GM12878 (cell line): ENCODE data around the gene CEP78. TPM values are rescaled to one million over a fixed set of nuclear protein-coding genes. Genes with fewer than 3 reads are reported as not detected.

ENCODE experiments used
- ATAC-seq: fragments of 200-7000 bp; cut with Tn5 transposase; 3 replicates; pipeline ENCODE4 v1.9.1; 2020; ENCODE audit warnings: mild to moderate bottlenecking, moderate library complexity
- BruUV-seq: library from RNA; stranded (reverse); fragments of 400-500 nt; replicated peaks from 2 replicates; lab custom pipeline; 2021; lab: Mats Ljungman, UMichigan
- CTCF ChIA-PET: fragments of 300-600 bp; sonication (Branson Sonifier 250); formaldehyde crosslinking; extraction: SDS; loops from one replicate; lab custom pipeline; 2021; ENCODE audit warnings: inconsistent platforms; lab: Yijun Ruan, JAX
- POLR2A ChIA-PET: fragments of 350-600 bp; formaldehyde crosslinking; extraction: SDS; loops from one replicate; lab custom pipeline; 2021; ENCODE audit warnings: inconsistent platforms; lab: Charles Lee
- RAD21 ChIA-PET: fragments of 300-600 bp; sonication (Branson Sonifier 250); formaldehyde crosslinking; loops from one replicate; lab custom pipeline; 2023; ENCODE audit warnings: antibody characterized with exemption; ENCODE audit not compliant: unreplicated experiment; lab: Charles Lee
- SMC1A ChIA-PET: fragments of 300-600 bp; sonication (Branson Sonifier 250); formaldehyde crosslinking; loops from one replicate; lab custom pipeline; 2023; ENCODE audit not compliant: unreplicated experiment, uncharacterized antibody; lab: Charles Lee
- DNase-seq: peaks from one replicate; pipeline ENCODE4 v3.0.0-alpha.2; 2011; ENCODE audit warnings: low read depth, low spot score
- FAIRE-seq: peaks from 3 replicates; lab custom pipeline; 2011; peaks lifted over from hg19 to GRCh38; lab: Jason Lieb, UNC
- H2AFZ ChIP-seq: 2 replicates; pipeline ENCODE4 v1.6.0; 2011; ENCODE audit warnings: low read depth, low read length, control low read depth; ENCODE audit not compliant: control insufficient read depth
- H3K27ac ChIP-seq: 2 replicates; pipeline ENCODE4 v1.5.1; 2011; ENCODE audit warnings: control low read depth; ENCODE audit not compliant: control insufficient read depth, insufficient read depth
- H3K27me3 ChIP-seq, 2 experiments: replicated peaks in 1 of 2; 2 replicates each; pipeline versions ENCODE4 v1.6.0 to v1.6.1; 2011; ENCODE audit warnings: low read length in 1 of 2; ENCODE audit not compliant: control insufficient read depth in 2 of 2, insufficient read depth in 2 of 2
- H3K36me3 ChIP-seq, 2 experiments: 2 replicates each; pipeline ENCODE4 v1.5.1; 2011; ENCODE audit warnings: low read length in 1 of 2; ENCODE audit not compliant: control insufficient read depth in 2 of 2, insufficient read depth in 2 of 2
- H3K4me1 ChIP-seq: 2 replicates; pipeline ENCODE4 v1.6.1; 2011; ENCODE audit warnings: mild to moderate bottlenecking, low read length, moderate library complexity, mixed read lengths; ENCODE audit not compliant: control insufficient read depth, insufficient read depth
- H3K4me2 ChIP-seq: 2 replicates; pipeline ENCODE4 v1.6.0; 2011; ENCODE audit warnings: control low read depth; ENCODE audit not compliant: control insufficient read depth, insufficient read depth
- H3K4me3 ChIP-seq: fragments of 200-600 bp; sonication (generic); 2 replicates; pipeline ENCODE4 v1.5.1; 2016
- H3K79me2 ChIP-seq: 2 replicates; pipeline ENCODE4 v1.6.0; 2011; ENCODE audit warnings: low read length; ENCODE audit not compliant: control insufficient read depth, insufficient read depth
- H3K9ac ChIP-seq: 2 replicates; pipeline ENCODE4 v1.8.0; 2011; ENCODE audit warnings: low read length, control low read depth, mixed read lengths; ENCODE audit not compliant: control insufficient read depth, insufficient read depth
- H3K9me3 ChIP-seq: replicated peaks from 3 replicates; pipeline ENCODE4 v1.5.1; 2011; ENCODE audit warnings: mild to moderate bottlenecking, low read length; ENCODE audit not compliant: control insufficient read depth, insufficient read depth
- H4K20me1 ChIP-seq: 2 replicates; pipeline ENCODE4 v1.6.0; 2011; ENCODE audit not compliant: control insufficient read depth, insufficient read depth
- CHD2 ChIP-seq: IDR thresholded peaks from 2 replicates; pipeline ENCODE4 v1.6.1; 2011; ENCODE audit warnings: low read depth, low read length, improper control_type of control experiment, borderline replicate concordance
- ESRRA ChIP-seq: IDR thresholded peaks from 2 replicates; pipeline ENCODE4 v1.6.1; 2012; ENCODE audit warnings: mild to moderate bottlenecking, low read length, improper control_type of control experiment
- JUND ChIP-seq: IDR thresholded peaks from 2 replicates; pipeline ENCODE4 v1.6.1; 2012; ENCODE audit warnings: low read depth, mild to moderate bottlenecking, low read length, improper control_type of control experiment, moderate library complexity
- MYB ChIP-seq: fragments of 150-350 bp; IDR thresholded peaks from 2 replicates; pipeline ENCODE4 v1.6.1; 2014; ENCODE audit warnings: mild to moderate bottlenecking, low read depth, low read length, borderline replicate concordance
- NBN ChIP-seq: fragments of 450-650 bp; IDR thresholded peaks from 2 replicates; pipeline ENCODE4 v1.6.1; 2016
- NFYB ChIP-seq: IDR thresholded peaks from 2 replicates; pipeline ENCODE4 v1.6.1; 2011; ENCODE audit warnings: low read depth, mild to moderate bottlenecking, low read length, improper control_type of control experiment, moderate library complexity; ENCODE audit not compliant: insufficient read depth
- RAD21 ChIP-seq: IDR thresholded peaks from 2 replicates; pipeline ENCODE4 v1.6.1; 2011; ENCODE audit warnings: mild to moderate bottlenecking, low read depth, low read length, moderate library complexity; ENCODE audit not compliant: insufficient read depth
- STAT3 ChIP-seq: IDR thresholded peaks from 2 replicates; pipeline ENCODE4 v1.6.1; 2011; ENCODE audit warnings: low read depth, low read length, improper control_type of control experiment
- ZNF622 ChIP-seq: fragments of 450-650 bp; IDR thresholded peaks from 2 replicates; pipeline ENCODE4 v1.6.1; 2017; ENCODE audit warnings: mild to moderate bottlenecking, inconsistent platforms
- WGBS: methylation state at CpG from one replicate; pipeline ENCODE4 v1.1.6; 2016; ENCODE audit warnings: low lambda C conversion rate; ENCODE audit not compliant: insufficient replicate concordance, insufficient coverage; ENCODE audit errors: missing lambda C conversion rate; 5-methylcytosine and 5-hydroxymethylcytosine counted together
- in situ Hi-C: fragments of 300-500 bp; cut with MboI; formaldehyde crosslinking; loops from 9 replicates; pipeline ENCODE4 v1.14.3; 2018; ENCODE audit warnings: mixed read lengths
- intact Hi-C: fragments of 100-400 bp; cut with micrococcal nuclease; formaldehyde crosslinking; loops from one replicate; pipeline ENCODE4 v1.14.2; 2022; ENCODE audit not compliant: unreplicated experiment
- polyA plus RNA-seq, 11 experiments: library from polyadenylated mRNA; depleted of rRNA in 4 of 11; unstranded in 6 of 11; stranded (reverse) in 5 of 11; fragments of >200 nt; fragmentation: Nextera tagmentation in 4 of 11; fragmentation: Illumina TruSeq in 1 of 11; extraction: Ambion mirVana in 4 of 11; extraction: Trizol in 1 of 11; gene quantifications; 1 replicate in 1 of 11; 2 replicates in 10 of 11; pipeline versions ENCODE4 v1.2.1 to v1.2.3, GENCODE V29; 2011 to 2016; ENCODE audit warnings: inconsistent platforms in 2 of 11, missing spikeins in 2 of 11, low read depth in 1 of 11
- total RNA-seq, 4 experiments: library from RNA; depleted of rRNA in 3 of 4; stranded (reverse); fragments of >200 nt in 3 of 4; fragmentation: Illumina TruSeq in 1 of 4; extraction: Trizol in 1 of 4; gene quantifications; 2 replicates each; pipeline versions ENCODE4 v1.2.1 to v1.2.3, GENCODE V29; 2013 to 2021
- TF ChIP-seq, protein P1 (sequence below): fragments of 150-350 bp; IDR thresholded peaks from 2 replicates; pipeline ENCODE4 v1.6.1; 2016; ENCODE audit warnings: low read depth, low read length
- TF ChIP-seq, protein P2 (sequence below): fragments of 150-350 bp; IDR thresholded peaks from 2 replicates; pipeline ENCODE4 v1.6.1; 2014; ENCODE audit warnings: mild to moderate bottlenecking, low read depth, low read length

CEP78 gene
- total and polyA plus RNA-seq, 10 of the 15 experiments (the other 5 are each of a cell fraction or from before 2014, with no cell fraction given), result 4.1 to 44.9 (median 27.9) TPM

- peak; percentile 34; the same call in 1 of the 2 replicates for TF ChIP-seq CHD2
- TF ChIP-seq RAD21, result no peak
- TF ChIP-seq, protein P1, sequence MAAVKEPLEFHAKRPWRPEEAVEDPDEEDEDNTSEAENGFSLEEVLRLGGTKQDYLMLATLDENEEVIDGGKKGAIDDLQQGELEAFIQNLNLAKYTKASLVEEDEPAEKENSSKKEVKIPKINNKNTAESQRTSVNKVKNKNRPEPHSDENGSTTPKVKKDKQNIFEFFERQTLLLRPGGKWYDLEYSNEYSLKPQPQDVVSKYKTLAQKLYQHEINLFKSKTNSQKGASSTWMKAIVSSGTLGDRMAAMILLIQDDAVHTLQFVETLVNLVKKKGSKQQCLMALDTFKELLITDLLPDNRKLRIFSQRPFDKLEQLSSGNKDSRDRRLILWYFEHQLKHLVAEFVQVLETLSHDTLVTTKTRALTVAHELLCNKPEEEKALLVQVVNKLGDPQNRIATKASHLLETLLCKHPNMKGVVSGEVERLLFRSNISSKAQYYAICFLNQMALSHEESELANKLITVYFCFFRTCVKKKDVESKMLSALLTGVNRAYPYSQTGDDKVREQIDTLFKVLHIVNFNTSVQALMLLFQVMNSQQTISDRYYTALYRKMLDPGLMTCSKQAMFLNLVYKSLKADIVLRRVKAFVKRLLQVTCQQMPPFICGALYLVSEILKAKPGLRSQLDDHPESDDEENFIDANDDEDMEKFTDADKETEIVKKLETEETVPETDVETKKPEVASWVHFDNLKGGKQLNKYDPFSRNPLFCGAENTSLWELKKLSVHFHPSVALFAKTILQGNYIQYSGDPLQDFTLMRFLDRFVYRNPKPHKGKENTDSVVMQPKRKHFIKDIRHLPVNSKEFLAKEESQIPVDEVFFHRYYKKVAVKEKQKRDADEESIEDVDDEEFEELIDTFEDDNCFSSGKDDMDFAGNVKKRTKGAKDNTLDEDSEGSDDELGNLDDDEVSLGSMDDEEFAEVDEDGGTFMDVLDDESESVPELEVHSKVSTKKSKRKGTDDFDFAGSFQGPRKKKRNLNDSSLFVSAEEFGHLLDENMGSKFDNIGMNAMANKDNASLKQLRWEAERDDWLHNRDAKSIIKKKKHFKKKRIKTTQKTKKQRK, result no peak
- no peak for TF ChIP-seq ESRRA
- no peak for TF ChIP-seq STAT3
- TF ChIP-seq MYB, result no peak
- TF ChIP-seq NBN, result peak; percentile 89
These were observed at the start of gene CEP78 (continued) for GRCh38 chr9:78235762-78236550.

GRCh38 chr9:78187763-78188484, 48.0 kb upstream of the CEP78 start:
- Histone ChIP-seq H3K4me1 (no peaks in the 10 kb centered on the region), H3K27ac (no peak overlapping the region), H3K9ac (no peak overlapping the region), H2AFZ (no peak overlapping the region), H3K4me2 (no peak overlapping the region), H3K9me3 (no peaks in the 10 kb centered on the region), H3K4me3 (no peak overlapping the region), H3K79me2 (no peaks in the 10 kb centered on the region), H4K20me1 (no peaks in the 10 kb centered on the region), H3K27me3 (no peaks in the 10 kb centered on the region), H3K36me3 (no peaks in the 10 kb centered on the region)
- ATAC-seq, result no peak
- WGBS, result 49% methylated on average over 5 of the region's 5 CpGs
- ChIA-PET CTCF (no interaction called here), POLR2A (no interaction called here), SMC1A (interaction anchor here (0.6 kb wide), 1 partner anchor 23 kb away, joined by 3 read pairs; no protein-coding TSS in a partner anchor), RAD21 (interaction anchor here (0.6 kb wide), 1 partner anchor 9 kb away, joined by 3 read pairs; no protein-coding TSS in a partner anchor)
- BruUV-seq, result no TSS peak
- no peak for TF ChIP-seq NFYB
- TF ChIP-seq, protein P2, sequence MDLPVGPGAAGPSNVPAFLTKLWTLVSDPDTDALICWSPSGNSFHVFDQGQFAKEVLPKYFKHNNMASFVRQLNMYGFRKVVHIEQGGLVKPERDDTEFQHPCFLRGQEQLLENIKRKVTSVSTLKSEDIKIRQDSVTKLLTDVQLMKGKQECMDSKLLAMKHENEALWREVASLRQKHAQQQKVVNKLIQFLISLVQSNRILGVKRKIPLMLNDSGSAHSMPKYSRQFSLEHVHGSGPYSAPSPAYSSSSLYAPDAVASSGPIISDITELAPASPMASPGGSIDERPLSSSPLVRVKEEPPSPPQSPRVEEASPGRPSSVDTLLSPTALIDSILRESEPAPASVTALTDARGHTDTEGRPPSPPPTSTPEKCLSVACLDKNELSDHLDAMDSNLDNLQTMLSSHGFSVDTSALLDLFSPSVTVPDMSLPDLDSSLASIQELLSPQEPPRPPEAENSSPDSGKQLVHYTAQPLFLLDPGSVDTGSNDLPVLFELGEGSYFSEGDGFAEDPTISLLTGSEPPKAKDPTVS, result no peak
- no peak for TF ChIP-seq ZNF622
- no peak for TF ChIP-seq JUND
- TF ChIP-seq, protein P1, result no peak
- intact Hi-C loops (no loop called here), in situ Hi-C loops (no loop called here)
- no peak for DNase-seq
- no peak for FAIRE-seq
